Measurements from ENCODE around the gene IWS1.
"Not testable (repeated sequence)": the region's sequence is repeated elsewhere in the genome, so short reads cannot be mapped to it uniquely, and the experiment has no call there.

Gene IWS1

DNA sequence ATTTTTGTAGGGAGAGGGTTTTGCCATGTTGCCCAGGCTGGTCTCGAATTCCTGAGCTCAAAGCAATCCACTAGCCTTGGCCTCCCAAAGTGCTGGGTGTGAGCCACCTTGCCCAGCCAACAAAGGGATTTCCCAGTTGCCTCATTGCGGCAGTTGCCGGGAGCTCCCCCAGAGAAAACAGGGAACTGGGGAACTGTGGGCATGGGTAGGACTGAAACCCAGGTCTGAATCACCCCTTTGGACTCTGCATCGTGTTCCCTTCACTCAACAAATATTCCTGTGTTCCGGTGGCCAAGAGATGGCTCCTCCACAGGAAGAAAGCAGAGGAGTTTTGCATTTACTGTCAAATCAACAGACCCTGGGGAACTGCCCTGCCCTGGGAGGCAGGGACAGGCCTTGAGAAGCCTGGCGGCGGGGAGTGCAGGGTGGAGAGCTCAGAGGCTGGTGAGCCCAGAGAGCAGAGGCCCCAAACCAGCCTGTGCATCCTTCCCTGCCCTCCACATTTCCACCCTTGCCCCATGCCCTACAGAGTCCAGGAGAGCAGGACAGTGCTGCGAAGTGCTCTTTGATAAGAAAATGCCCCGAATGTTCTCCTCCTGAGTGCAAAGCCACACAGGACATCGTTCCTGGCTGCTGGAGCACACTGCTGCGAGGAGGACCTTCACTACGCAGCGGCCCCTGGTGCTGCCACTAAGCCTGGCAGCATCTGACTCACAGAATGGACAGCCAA is 34.1 kb upstream of the IWS1 start:
- no peak for DNase-seq

DNA sequence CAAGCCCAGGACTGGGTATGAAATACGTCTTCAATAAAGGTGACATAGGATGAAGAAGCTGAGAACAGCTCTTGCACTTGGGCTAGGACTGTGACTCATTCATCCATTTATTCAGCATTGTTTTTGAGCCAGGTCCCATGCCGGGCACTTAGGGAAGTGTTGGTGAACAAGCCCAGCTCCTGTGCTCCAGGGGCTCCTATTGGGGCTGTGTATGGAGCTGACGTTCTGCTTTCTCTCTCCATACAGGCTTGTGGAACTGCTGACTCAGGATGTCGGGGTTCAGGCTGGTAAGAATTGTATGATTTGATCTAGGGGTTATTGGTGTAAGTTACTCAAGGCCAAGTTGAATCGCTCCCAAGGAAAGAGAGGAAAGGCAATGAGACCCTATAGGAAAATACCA is 33.2 kb upstream of the IWS1 start:
- no peak for DNase-seq

DNA sequence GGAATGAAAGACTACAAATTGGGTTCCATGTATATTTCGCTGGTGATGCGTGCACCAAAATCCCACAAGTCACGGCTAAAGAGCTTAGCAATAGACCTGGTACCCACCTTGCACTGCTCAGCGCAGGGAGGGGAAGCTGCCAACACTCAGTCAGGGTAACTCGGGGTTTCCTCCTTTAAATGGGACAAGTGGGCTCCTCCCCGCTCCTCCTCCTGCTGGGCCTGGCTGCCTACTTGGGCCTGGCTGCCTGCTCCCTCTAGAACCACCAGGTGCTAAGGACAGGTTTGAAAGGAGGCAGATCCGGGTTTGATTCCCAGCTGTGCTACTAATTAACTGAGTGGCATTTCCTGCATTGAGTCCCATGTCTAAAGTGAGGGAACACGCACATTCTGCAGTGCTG is 32.6 kb upstream of the IWS1 start:
- DNase-seq, result no peak

DNA sequence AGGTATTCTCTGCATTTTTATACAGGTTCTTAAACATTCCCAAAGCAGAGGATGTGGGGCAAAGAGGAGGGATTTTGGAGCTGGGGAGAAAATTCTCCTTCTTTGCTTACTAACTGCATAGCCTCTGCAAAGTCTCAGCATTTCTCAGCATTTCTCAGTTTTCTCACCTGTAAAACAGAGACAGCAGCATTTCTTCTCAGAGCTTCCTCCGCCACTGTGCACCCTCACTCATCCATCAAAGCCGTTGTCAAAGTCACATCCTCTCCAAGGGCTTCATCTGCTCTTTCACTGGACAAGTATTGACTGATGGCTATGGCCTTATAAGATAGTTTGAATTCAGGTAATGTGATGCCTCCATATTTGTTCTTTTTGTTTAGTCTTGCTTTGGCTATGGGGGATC is 26.6 kb upstream of the IWS1 start:
- DNase-seq, result no peak

DNA sequence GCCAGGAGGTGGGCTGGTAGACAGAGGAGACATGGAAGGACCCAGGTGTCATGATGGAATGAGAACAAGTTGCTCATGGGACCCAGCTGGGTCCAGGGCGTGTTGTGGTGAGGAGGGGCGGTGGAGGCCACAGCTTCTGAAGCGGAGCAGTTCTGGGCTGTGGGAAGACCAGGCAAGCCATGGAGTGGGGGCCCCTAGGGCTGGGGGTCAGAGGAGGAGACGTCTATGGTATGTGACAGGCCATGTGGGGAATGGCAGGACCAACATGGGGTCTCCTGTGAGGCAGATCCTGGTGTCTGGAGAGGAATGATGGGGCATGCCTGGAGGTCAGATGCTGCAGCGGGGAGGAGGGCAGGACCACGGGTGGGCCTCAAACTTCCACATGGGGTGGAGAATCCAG is 26.0 kb upstream of the IWS1 start:
- no peak for DNase-seq

DNA sequence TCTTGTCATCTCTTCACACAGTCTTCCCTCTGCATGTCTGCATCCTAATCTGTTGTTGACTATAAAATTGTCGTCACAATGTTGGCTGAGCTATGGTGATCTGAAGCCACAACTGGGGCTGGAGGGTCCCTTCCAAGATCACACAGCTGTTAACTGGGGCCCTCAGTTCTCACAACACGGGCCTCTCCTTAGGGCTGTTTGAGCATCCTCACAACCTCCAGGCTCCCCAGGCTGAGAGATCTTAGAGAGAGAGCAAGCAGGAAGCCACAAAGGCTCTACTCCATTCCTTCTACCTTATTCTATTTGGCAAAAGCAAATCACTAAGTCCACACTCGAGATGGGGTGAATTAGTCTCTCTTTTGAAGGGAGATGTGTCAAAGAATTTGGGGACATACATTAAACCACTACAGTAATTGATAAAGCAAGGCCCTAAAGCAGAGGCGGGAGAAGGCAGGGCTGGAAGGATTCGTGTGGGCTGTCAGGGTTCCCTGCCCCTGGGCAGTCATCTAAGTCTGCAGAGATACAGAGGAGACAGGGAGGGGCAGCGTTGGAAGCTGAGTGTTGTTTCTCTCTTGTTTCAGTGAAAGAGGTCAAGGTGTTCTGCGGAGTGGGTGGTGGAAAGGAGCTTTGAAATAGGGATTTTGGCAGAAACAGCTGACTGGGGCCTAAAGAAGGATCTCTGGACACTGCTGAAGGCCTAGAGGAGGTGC is 25.1 kb upstream of the IWS1 start:
- DNase-seq, result no peak

DNA sequence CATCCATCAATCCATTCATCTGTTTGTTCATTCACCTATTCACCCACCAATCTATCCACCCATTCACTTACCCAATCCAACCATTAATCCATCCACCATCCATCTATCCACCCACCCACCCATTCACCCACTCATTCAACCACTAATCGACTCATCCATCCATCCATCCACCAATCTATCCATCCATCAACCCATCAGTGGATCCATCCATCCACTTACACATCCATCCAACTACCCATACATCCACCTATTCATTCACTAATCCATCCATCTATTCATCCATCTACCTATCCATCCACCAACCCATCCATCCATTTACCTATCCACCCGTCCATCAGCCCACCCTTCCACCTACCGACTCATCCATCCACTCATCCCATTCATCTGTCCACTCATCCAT is 20.5 kb upstream of the IWS1 start:
- DNase-seq, result no peak

DNA sequence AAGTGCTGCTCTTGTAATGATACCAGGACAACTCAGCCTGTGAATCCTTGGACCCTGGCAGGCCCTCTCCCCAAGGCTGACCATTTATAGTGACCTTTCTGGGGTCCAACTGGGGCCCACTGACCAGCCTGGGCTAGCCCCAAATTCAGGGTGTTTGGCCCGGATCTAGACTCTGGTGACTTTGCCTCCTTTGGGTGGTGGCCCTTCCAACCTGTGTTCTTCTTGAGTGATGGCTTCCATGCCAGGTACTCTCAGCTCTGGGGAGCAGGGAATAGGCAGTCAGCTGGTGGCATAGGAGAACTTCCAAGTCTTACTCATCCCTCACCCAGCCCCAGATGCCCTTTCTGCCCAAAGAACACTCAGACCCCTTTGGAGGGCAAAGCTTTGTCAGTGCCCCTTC is 19.5 kb upstream of the IWS1 start:
- DNase-seq, result no peak

DNA sequence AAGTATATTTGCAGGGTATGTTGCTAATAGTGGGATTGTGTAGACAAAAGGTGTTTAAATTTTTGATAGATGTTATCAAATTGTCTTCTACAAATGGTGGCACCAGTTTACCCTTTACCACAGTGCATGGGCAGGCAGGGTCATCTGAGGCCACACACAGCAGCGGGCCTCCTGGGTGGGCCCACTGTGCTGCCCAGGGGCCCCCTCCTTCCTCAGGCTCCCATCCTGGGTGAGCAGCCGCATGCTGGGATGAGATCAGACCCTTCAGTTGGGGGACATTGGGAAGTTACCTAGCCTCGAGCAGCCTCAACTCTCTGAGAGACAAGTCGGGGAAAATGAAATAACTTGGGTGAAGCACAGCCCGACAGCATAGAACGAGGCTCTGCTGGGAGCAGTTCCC is 18.9 kb upstream of the IWS1 start:
- DNase-seq, result no peak

DNA sequence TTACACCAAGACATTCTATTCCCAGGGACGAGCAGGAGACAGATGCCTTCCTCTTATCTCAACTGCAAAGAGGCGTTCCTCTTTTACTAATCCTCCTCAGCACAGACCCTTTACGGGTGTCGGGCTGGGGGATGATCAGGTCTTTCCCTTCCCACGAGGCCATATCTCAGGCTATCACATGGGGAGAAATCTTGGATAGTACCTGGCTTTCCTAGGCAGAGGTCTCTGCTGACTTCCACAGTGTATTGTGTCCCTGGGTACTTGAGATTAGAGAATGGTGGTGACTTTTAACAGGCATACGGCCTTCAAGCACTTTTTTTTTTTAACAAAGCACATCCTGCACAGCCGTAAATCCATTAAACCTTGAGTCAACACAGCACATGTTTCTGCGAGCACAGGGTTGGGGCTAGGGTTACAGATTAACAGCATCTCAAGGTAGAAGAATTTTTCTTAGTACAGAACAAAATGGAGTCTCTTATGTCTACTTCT is 16.8 kb upstream of the IWS1 start:
- DNase-seq, result not testable (repeated sequence)

DNA sequence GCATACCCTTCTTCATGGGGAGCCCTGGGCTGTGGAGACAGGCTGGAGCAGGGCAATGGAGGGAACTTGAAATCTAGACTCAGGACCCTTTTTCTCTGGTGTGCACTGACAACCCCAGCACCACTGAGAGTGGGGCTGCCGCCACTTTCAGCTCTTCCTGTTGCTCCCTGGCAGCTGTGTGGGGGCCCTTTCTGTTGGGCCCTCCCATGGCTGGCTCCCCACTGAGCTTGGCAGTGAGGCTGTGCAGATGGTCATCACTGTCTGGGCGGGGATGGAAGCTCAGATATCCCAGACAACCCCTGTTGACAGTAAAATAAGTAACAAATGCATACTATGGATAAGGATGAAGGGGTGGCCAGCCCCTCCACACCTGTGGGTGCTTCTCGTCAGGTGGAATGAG is 15.9 kb upstream of the IWS1 start:
- DNase-seq, result no peak

DNA sequence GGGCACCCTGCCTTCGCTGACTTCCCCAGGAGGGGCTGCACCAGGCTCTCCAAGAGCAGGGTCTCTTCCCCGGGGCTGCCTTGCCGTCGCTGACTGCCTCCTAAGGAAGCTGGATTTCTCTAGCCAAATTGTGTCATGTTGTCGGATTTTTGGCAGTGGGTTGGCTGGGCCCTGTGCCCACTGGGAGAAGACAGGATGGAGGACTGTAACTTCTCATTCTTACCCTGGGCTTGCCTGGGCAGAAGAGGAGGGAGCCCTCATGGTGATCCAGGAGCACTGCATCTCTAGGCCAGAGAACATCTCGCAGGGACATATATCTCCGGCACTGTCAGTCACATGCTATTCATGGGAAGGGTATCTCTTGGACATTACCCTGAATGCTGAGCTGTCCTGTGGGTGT is 15.5 kb upstream of the IWS1 start:
- no peak for DNase-seq

DNA sequence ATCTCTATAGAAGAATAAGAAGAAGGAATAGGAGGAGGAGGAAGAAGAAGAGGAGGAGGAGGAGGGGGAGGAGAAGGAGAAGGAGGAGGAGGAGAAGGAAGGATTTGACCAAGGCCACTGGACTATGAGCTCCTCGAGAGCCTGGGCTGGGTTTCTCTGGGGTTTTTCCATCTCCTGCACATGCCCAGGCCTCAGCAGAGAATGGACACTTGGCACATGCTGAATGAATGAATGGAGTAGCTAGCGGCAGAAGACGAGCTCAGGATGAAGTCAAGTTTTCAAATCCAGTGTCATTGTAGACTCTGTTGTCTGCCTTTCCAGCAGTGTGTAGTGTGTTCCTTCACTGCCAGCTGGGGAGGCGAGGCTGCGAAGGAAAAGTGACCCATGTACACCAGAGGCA is 11.4 kb upstream of the IWS1 start:
- DNase-seq, result no peak

DNA sequence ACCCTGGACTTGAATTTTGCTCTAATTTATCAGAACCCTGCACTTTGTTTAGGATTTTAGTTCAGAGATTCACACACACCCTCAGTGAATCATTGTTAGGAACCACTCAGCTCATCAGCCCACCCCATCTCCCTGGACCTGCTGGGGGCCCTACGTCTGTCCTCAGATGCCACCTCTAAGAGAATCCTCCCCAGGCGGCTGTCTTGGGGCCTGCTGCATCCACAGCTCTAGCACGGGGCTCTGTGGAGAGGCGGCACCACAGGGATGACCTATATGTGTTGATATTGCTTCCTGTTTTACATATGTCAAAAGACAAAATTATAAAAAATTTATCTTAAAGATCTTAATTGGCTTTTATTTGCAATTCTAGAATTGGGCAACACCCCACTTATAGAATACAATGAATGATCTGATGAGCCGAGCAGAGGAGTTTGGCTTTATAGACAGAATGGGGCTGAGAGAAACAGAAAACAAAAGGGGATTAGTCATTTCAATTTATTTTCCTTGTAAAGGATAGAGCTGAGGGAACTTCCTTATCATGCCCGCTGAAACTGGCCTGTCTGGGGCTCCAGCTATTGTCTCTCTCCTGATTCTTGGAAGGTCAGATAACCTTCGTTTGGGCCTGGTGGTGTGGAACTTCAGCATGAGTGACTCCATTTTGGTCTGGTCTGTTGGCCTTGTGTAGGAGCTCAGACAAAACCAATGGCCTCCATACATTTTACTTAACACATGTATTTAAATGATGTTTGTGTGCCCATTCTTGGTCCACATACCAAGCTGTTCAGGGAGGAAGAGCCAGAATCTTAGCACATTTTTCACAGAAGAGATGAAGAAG is 10.6 kb upstream of the IWS1 start:
- no peak for DNase-seq

DNA sequence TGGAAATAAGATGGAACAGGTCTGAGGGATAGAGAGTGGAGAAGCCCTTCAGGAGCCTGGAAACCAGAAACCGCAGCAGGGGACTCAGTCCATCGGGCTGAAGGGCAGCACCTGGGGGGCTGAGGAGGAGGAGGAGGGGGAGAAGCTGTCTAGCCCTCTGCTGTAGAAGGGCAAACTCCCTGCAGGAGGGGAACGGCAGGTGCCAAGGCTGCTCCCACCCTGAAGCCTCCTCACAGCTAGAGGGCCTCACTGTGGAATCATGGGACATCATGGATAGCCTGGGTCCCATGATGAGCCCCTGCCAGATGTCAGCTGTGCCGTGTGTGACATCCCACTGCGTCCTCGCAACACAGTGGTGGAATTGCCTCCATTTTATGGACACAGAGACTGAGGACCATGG is 9.6 kb upstream of the IWS1 start:
- no peak for DNase-seq

DNA sequence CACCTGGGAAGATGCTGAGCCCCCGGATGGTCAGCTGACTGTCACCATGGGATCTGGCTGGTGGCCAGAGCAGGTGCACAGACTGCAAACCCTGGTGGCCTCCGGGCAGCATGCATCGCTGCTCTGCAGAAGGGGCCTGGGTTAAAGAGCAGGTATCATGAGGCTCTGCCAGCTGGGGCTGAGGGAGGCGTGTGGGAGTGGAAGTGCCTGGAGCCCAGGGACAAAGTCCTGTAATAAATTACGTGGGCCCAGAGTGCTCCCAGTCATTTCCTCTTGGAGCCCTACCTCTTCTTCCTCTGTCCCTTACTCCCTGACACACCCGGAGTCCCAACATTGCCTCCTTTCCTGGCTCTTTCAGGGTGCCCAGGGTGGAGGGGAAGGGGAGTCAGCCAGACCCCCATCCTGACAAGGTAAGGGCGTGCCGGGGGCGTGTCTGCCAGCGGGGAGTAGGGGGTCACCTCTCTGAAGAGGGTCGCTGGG is 9.2 kb upstream of the IWS1 start, which contains the start of gene MYO7B:
Gene MYO7B, plus strand, starts transcription at position 262 of the 480 bp plus-strand sequence. CDS start 24,040 bp downstream, outside the sequence.
- no peak for DNase-seq

DNA sequence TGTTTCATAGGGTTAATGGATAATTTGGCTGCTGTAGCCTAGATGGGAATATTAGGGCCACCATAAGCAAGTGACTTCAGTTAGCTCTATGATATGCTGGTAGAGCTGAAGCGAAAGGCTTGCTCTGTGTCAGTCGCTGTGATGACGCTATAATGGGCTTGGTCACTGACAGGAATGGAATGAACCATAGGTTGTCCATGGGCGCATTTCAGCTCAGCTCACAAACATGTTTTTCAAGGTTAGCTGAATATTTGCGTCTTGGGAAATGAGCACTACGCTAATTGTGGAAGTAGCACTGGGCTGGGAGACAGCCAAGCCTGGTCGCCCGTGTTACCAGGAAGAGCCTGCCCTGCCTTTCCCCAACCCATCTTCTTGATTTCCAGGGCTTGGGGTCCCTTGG is 6.0 kb upstream of the IWS1 start:
- no peak for DNase-seq

DNA sequence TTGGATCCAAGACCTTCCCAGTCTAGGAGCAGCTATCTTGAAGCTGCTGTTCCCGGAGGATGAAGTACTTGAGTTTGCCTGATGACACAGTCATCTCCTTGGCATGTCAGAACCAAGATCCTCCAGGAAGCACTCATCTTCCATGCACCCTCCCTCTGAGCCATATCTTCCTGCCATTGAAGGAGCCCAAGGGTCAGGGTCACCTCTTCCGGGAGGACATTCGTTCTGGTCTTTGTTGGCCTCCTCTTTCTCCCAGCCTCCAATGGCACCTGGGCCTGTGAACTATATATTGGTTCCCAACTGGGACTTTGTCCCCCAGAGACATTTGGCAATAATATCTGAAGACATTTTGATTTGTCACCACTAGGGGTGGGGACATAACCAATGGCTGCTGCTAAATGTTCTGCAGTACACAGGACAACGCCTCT is 4.9 kb upstream of the IWS1 start:
- DNase-seq, result no peak

DNA sequence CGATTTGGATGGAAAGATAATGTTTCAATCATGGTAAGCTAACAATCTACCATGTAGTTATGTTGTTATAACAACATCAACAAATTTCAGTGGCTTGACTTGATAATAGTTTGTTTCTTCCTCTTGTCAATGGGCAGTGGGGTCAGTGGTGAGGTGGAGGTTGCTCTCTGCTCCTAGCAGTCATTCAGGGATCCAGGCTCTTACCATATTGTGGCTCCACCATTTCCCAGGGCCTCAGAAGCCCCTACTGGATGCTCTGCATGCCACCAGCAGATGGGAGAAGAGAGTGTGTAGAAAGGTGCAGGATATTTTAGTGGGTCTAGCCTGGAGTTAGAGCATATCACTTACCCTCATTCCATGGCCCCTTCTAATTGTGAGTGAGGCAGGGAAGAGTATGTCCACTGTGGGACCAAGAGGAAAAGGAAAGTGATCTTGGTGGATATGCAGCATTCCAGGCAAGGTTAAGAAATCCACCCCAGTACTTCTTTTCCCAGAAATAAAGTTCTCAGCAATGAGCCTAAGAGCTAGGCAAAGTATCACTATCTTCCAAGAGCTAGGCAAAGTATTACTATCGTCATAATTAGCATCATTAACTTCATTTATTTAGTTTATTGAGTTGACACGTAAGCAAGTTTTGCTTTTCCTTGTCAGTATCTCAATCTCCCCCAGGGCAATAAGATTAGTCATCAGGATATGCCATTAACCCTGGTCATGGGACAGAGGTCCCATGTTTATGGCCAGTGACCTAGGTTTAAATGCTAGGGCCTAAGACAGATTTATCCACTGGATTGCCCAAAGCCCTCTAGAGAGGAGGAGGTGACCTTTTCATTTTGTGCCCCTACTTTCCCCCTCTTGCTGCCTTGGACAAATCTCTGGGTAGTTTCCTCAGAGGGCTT is 4.2 kb upstream of the IWS1 start:
- DNase-seq, result no peak

DNA sequence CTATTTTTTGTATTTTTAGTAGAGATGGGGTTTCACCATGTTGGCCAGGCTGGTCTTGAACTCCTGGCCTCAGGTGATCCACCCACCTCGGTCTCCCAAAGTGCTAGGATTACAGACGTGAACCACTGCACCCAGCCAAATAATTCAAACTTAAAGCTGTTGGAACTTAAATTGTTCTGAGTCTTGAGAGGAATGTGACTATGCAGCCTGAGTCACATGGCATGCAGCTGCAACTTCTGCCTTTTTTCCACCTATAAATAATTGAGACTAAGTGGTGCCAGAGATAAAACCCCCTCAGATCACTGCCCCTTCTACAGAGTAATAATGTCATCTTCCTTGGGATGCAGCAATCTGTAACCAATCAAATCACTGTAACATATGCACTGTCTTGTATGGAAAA is 3.1 kb upstream of the IWS1 start:
- not testable (repeated sequence) for DNase-seq

DNA sequence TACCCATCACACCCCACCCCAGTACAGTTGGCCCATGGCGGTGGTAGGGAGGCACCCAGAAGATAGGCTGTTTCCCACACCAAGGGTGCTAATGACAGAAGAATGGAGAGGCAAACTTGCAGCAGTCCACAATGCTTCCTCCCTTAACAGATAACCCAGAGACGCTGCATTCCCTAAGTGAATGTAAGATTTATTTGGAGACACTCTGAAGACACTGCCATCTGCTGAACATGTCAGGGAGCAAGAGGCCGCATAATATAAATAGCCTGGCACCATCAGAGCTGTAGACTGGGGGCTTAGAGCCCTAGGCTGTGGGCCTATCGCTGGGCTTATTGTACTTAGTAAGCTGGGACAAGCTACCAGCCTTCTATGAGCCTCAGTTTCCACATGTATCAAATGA is 2.2 kb upstream of the IWS1 start:
- no peak for DNase-seq
